HEK293T (cell line): ENCODE data around the gene GPR65.

ENCODE experiments used
- BHLHE40 ChIP-seq: fragments of 450-650 bp; IDR thresholded peaks from 2 replicates; pipeline ENCODE4 v1.6.1; 2016; ENCODE audit warnings: mild to moderate bottlenecking, moderate library complexity, borderline replicate concordance
- CTBP1 ChIP-seq: fragments of 450-650 bp; IDR thresholded peaks from 2 replicates; pipeline ENCODE4 v1.6.1; 2016; ENCODE audit warnings: borderline replicate concordance
- FOXA1 ChIP-seq: fragments of 450-650 bp; IDR thresholded peaks from 2 replicates; pipeline ENCODE4 v1.6.1; 2016; ENCODE audit warnings: mild to moderate bottlenecking
- HDGF ChIP-seq: fragments of 450-650 bp; IDR thresholded peaks from 2 replicates; pipeline ENCODE4 v1.6.1; 2017; ENCODE audit warnings: antibody characterized with exemption, borderline replicate concordance
- L3MBTL2 ChIP-seq: fragments of 450-650 bp; conservative IDR thresholded peaks from 2 replicates; pipeline ENCODE4 v1.6.1; 2016; ENCODE audit warnings: mild to moderate bottlenecking
- SP1 ChIP-seq: fragments of 450-650 bp; IDR thresholded peaks from 2 replicates; pipeline ENCODE4 v1.6.1; 2017
- SUZ12 ChIP-seq: fragments of 450-650 bp; IDR thresholded peaks from 2 replicates; pipeline ENCODE4 v1.6.1; 2016; ENCODE audit warnings: mild to moderate bottlenecking
- TARDBP ChIP-seq: fragments of 450-650 bp; IDR thresholded peaks from 2 replicates; pipeline ENCODE4 v1.6.1; 2016

- TF ChIP-seq FOXA1 (no peak), SUZ12 (no peak), SP1 (no peak), BHLHE40 (no peak), CTBP1 (no peak), HDGF (no peak), TARDBP (no peak), L3MBTL2 (no peak)
Observed at GRCh38 chr14:87999277-87999676, 5.7 kb upstream of the GPR65 start.
